Measurements from ENCODE around the gene ATL3.

GRCh38 chr11:63710476-63711217 is 39.5 kb upstream of the ATL3 start:
- no peak for TF ChIP-seq CTCF (conservative IDR thresholded peaks at IDR 0.05 in 1 of 2, IDR thresholded peaks at IDR 0.05 in 1 of 2; ENCODE audit: extremely low read depth in 1 of 2, insufficient read depth in 1 of 2, low read depth in 1 of 2, low read length in 2 of 2)
- no peak for TF ChIP-seq EZH2 (IDR thresholded peaks at IDR 0.05; ENCODE audit: borderline replicate concordance, low read length)
